Endothelial cell of umbilical vein (primary cell): ENCODE measurements around the gene XRCC4. TPM values are rescaled to one million over a fixed set of nuclear protein-coding genes. Genes with fewer than 3 reads are reported as not detected.

Experiments
- BruUV-seq: library from RNA; stranded (reverse); fragments of 400-500 nt; replicated peaks from 2 replicates; lab custom pipeline; 2021; lab: Mats Ljungman, UMichigan
- CTCF ChIA-PET: fragments of 300-600, 350-600 bp; sonication (Branson Sonifier 250); formaldehyde crosslinking; loops from one replicate; lab custom pipeline; 2021; ENCODE audit warnings: antibody characterized with exemption, inconsistent platforms; lab: Charles Lee
- POLR2A ChIA-PET: fragments of 300-600, 350-600 bp; sonication (Branson Sonifier 250); formaldehyde crosslinking; loops from one replicate; lab custom pipeline; 2021; ENCODE audit warnings: antibody characterized with exemption, inconsistent platforms; lab: Charles Lee
- DNase-seq: peaks from one replicate; pipeline ENCODE4 v3.0.0-alpha.2; 2011; ENCODE audit warnings: low read depth, low spot score
- FAIRE-seq: peaks from 2 replicates; lab custom pipeline; 2011; peaks lifted over from hg19 to GRCh38; lab: Jason Lieb, UNC
- H2AFZ ChIP-seq: 2 replicates; pipeline ENCODE4 v1.6.0; 2012; ENCODE audit warnings: low read depth, low read length, control low read depth, inconsistent platforms
- H3K27ac ChIP-seq: 2 replicates; pipeline ENCODE4 v1.5.1; 2011; ENCODE audit warnings: low read depth, mild to moderate bottlenecking, control low read depth, low read length, moderate library complexity; ENCODE audit not compliant: insufficient read depth
- H3K27me3 ChIP-seq, 2 experiments: 2 replicates each; pipeline versions ENCODE4 v1.6.0 to v1.6.1; 2011; ENCODE audit warnings: low read length in 2 of 2, mixed read lengths in 1 of 2; ENCODE audit not compliant: control insufficient read depth in 2 of 2, insufficient read depth in 2 of 2
- H3K36me3 ChIP-seq, 2 experiments: 2 replicates in 1 of 2; 3 replicates in 1 of 2; pipeline ENCODE4 v1.5.1; 2011; ENCODE audit warnings: low read length in 2 of 2, mild to moderate bottlenecking in 1 of 2, moderate library complexity in 1 of 2; ENCODE audit not compliant: control insufficient read depth in 2 of 2, insufficient read depth in 2 of 2; ENCODE audit errors: extremely low read depth in 1 of 2
- H3K4me1 ChIP-seq: 3 replicates; pipeline ENCODE4 v1.5.1; 2011; ENCODE audit warnings: mild to moderate bottlenecking, low read length; ENCODE audit not compliant: control insufficient read depth, insufficient read depth; ENCODE audit errors: extremely low read depth
- H3K4me2 ChIP-seq: 2 replicates; pipeline ENCODE4 v1.6.1; 2011; ENCODE audit warnings: low read length, control low read depth, mixed read lengths; ENCODE audit not compliant: insufficient read depth
- H3K4me3 ChIP-seq, 3 experiments: fragments of 200-600 bp in 1 of 3; sonication (generic), shearing (Covaris generic) in 1 of 3; replicated peaks in 1 of 3; 2 replicates each; pipeline ENCODE4 v1.5.1; 2011 to 2016; ENCODE audit warnings: control low read depth in 3 of 3, low read length in 3 of 3, mild to moderate bottlenecking in 2 of 3, inconsistent platforms in 1 of 3, low read depth in 1 of 3, moderate library complexity in 1 of 3; ENCODE audit not compliant: insufficient read depth in 1 of 3
- H3K79me2 ChIP-seq: 2 replicates; pipeline ENCODE4 v1.6.0; 2012; ENCODE audit warnings: low read length, inconsistent platforms; ENCODE audit not compliant: control insufficient read depth, insufficient read depth
- H3K9ac ChIP-seq: replicated peaks from 2 replicates; pipeline ENCODE3; 2011; ENCODE audit warnings: low read length, control low read depth; ENCODE audit not compliant: insufficient read depth; ENCODE audit errors: extremely low read depth
- H3K9me1 ChIP-seq: replicated peaks from 3 replicates; pipeline ENCODE4 v1.6.0; 2011; ENCODE audit warnings: mild to moderate bottlenecking, low read length; ENCODE audit not compliant: control insufficient read depth, insufficient read depth; ENCODE audit errors: extremely low read depth
- H3K9me3 ChIP-seq: replicated peaks from 2 replicates; pipeline ENCODE4 v1.5.1; 2012; ENCODE audit warnings: low read length, inconsistent platforms; ENCODE audit not compliant: control insufficient read depth, insufficient read depth
- H4K20me1 ChIP-seq: replicated peaks from 2 replicates; pipeline ENCODE3; 2011; ENCODE audit warnings: mild to moderate bottlenecking, low read length; ENCODE audit not compliant: control insufficient read depth, insufficient read depth; ENCODE audit errors: extremely low read depth
- EZH2 ChIP-seq: IDR thresholded peaks from 2 replicates; pipeline ENCODE4 v1.6.1; 2012; ENCODE audit warnings: borderline replicate concordance, low read depth, mild to moderate bottlenecking, moderate library complexity, low read length, inconsistent platforms; ENCODE audit not compliant: severe bottlenecking
- FOS ChIP-seq: IDR thresholded peaks from 2 replicates; pipeline ENCODE4 v1.6.1; 2011; ENCODE audit warnings: mild to moderate bottlenecking, low read length, moderate library complexity, borderline replicate concordance; ENCODE audit not compliant: insufficient read depth
- GATA2 ChIP-seq: IDR thresholded peaks from 2 replicates; pipeline ENCODE4 v1.7.0; 2011; ENCODE audit warnings: low read depth, mild to moderate bottlenecking, moderate library complexity, mixed read lengths, low read length; ENCODE audit not compliant: insufficient read length, insufficient read depth
- JUN ChIP-seq: IDR thresholded peaks from 2 replicates; pipeline ENCODE4 v1.6.1; 2011; ENCODE audit warnings: borderline replicate concordance, low read depth; ENCODE audit not compliant: insufficient read length, insufficient read depth
- MAX ChIP-seq: IDR thresholded peaks from 2 replicates; pipeline ENCODE4 v1.6.1; 2011; ENCODE audit not compliant: insufficient read depth, insufficient read length
- MYC ChIP-seq: IDR thresholded peaks from one replicate; pipeline ENCODE4 v1.6.1; 2011; ENCODE audit warnings: mild to moderate bottlenecking, low read depth, low read length
- POLR2A ChIP-seq: IDR thresholded peaks from 2 replicates; pipeline ENCODE4 v1.6.1; 2012; ENCODE audit warnings: low read depth, mild to moderate bottlenecking, control low read depth, low read length
- POLR2AphosphoS5 ChIP-seq: IDR thresholded peaks from 2 replicates; pipeline ENCODE4 v1.6.1; 2012; ENCODE audit warnings: low read depth, mild to moderate bottlenecking, control low read depth, low read length, moderate library complexity; ENCODE audit not compliant: insufficient read depth
- dilution Hi-C: fragments of 300-500 bp; cut with MboI; formaldehyde crosslinking; loops from one replicate; pipeline ENCODE4 v1.15.0; 2019; ENCODE audit warnings: low sequenced_read_pairs; ENCODE audit not compliant: extremely low pct_ligation_motif_present
- intact Hi-C: fragments of 100-400 bp; cut with micrococcal nuclease; formaldehyde crosslinking; loops from one replicate; pipeline ENCODE4 v1.10.0; 2022
- polyA plus RNA-seq, 4 experiments: library from polyadenylated mRNA; depleted of rRNA in 3 of 4; stranded (reverse) in 3 of 4; unstranded in 1 of 4; fragments of >200 nt; gene quantifications; 2 replicates each; pipeline versions ENCODE4 v1.2.1 to v1.2.3, GENCODE V29; 2011 to 2012; ENCODE audit warnings: missing spikeins in 1 of 4
- total RNA-seq: library from RNA; stranded (reverse); gene quantifications from 2 replicates; pipeline ENCODE4 v1.2.3, GENCODE V29; 2021

XRCC4 gene
- total and polyA plus RNA-seq, 2 donors (not counting 3 experiments of a cell fraction or from before 2014, with no cell fraction given), result 1.3 to 7.7 TPM

- BruUV-seq, result no TSS peak
- intact Hi-C loops (loop anchor here (10.0 kb wide), 1 partner anchor 341 kb away; no protein-coding TSS in a partner anchor), dilution Hi-C loops (no loop called here)
- no peaks in the 10 kb centered on the region for H3K9me3 ChIP-seq
- no peak overlapping the region for H3K27ac ChIP-seq
- no peak for DNase-seq
- H3K9me1 ChIP-seq, result no peaks in the 10 kb centered on the region
- H3K27me3 ChIP-seq, result peaks cover 5 to 9% of the 10 kb centered on the region in 2 experiments
- no peak overlapping the region for H2AFZ ChIP-seq
- FAIRE-seq, result no peak
- H3K4me2 ChIP-seq, result no peak overlapping the region
- POLR2A ChIA-PET, result no interaction called here
- no peaks in the 10 kb centered on the region for H3K36me3 ChIP-seq
- no peak overlapping the region for H3K9ac ChIP-seq
- H3K4me1 ChIP-seq, result peaks cover 16% of the 10 kb centered on the region
- CTCF ChIA-PET, result no interaction called here
- no peaks in the 10 kb centered on the region for H3K79me2 ChIP-seq
- no peak for TF ChIP-seq POLR2A
- TF ChIP-seq MAX, result no peak
- no peak for TF ChIP-seq MYC
- no peak for TF ChIP-seq FOS
- no peak for TF ChIP-seq JUN
- TF ChIP-seq EZH2, result no peak
- no peak for TF ChIP-seq POLR2AphosphoS5
- TF ChIP-seq GATA2, result no peak
- no peak overlapping the region for H3K4me3 ChIP-seq
- H4K20me1 ChIP-seq, result peaks cover 3% of the 10 kb centered on the region
Measured at GRCh38 chr5:83093692-83094091, 16.3 kb downstream of the XRCC4 start.
